Colonic mucosa (tissue), 4 donors: ENCODE results near the gene TULP4. TPM values are rescaled to one million over a fixed set of nuclear protein-coding genes. Genes with fewer than 3 reads are reported as not detected.
"Not testable (repeated sequence)": the region's sequence is repeated elsewhere in the genome, so short reads cannot be mapped to it uniquely, and the experiment has no call there.

Experiments used
- DNase-seq: peaks from one replicate; pipeline ENCODE4 v3.0.0-alpha.2; 2020
- H3K27ac ChIP-seq: fragments of 200-600 bp; one replicate; pipeline ENCODE4 v1.8.0; 2021
- H3K27me3 ChIP-seq: fragments of 200-600 bp; one replicate; pipeline ENCODE4 v1.8.0; 2021
- H3K36me3 ChIP-seq: fragments of 200-600 bp; one replicate; pipeline ENCODE4 v1.8.0; 2021
- H3K4me1 ChIP-seq: fragments of 200-600 bp; one replicate; pipeline ENCODE4 v1.8.0; 2021; ENCODE audit warnings: mild to moderate bottlenecking
- H3K4me3 ChIP-seq: fragments of 200-600 bp; one replicate; pipeline ENCODE4 v1.8.0; 2021
- H3K9ac ChIP-seq, 2 donors: one replicate each; pipeline ENCODE4 v1.7.0; 2013; ENCODE audit warnings: control low read depth in 2 of 2, low read depth in 2 of 2, low read length in 2 of 2
- H3K9me3 ChIP-seq: fragments of 200-600 bp; one replicate; pipeline ENCODE4 v1.8.0; 2021
- intact Hi-C: fragments of 100-400 bp; cut with DNase I; formaldehyde crosslinking; loops from one replicate; pipeline ENCODE4 v1.14.1; 2022
- total RNA-seq, 2 donors: library from RNA; stranded (reverse); fragmentation: NEBNext Ultra II Directional in 1 of 2; extraction: Animal tissue kit (Norgen Biotek cat#: 25700) in 1 of 2; gene quantifications; one replicate each; pipeline ENCODE4 v1.2.1, GENCODE V29; 2021
- TF ChIP-seq, protein P1 (sequence below): fragments of 200-600 bp; IDR thresholded peaks from one replicate; pipeline ENCODE4 v1.8.0; 2022; ENCODE audit warnings: antibody characterized with exemption, mild to moderate bottlenecking
- donor health status: healthy.
- donor health status: DM: no; HTN: no; CAD: no.
- donor health status: DM: no; HTN: no; CAD: no.

TULP4 gene
- total RNA-seq, 2 donors from 2014 or later: 63.1 to 68.0 TPM

DNA sequence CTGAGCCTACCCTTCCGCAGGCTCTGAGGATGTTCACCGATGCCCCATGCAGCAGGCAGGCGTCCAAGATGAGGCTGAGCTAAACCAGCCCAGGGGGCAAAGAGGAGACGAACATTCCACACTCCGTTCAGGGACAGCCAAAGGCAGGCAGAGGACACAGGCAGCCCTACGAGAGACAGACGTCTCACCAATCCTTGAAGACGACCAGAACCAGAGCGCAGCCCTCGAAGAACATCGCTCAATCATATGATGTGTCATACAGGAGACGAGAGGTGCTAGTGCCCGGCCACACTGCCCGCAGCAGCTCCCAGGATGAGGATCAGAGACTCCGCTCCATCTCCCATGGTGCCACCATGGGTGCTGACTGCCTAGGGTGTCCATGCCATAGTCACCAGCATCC is 212.0 kb downstream of the TULP4 start:
- intact Hi-C loops: no loop called here
- H3K9me3 ChIP-seq: no peaks in the 10 kb centered on the region
- no peak overlapping the region for H3K9ac ChIP-seq
- no peak overlapping the region for H3K4me3 ChIP-seq
- peaks cover 4% of the 10 kb centered on the region for H3K27me3 ChIP-seq
- no peaks in the 10 kb centered on the region for H3K4me1 ChIP-seq
- H3K36me3 ChIP-seq: no peaks in the 10 kb centered on the region
- no peak for DNase-seq
- TF ChIP-seq, protein P1, sequence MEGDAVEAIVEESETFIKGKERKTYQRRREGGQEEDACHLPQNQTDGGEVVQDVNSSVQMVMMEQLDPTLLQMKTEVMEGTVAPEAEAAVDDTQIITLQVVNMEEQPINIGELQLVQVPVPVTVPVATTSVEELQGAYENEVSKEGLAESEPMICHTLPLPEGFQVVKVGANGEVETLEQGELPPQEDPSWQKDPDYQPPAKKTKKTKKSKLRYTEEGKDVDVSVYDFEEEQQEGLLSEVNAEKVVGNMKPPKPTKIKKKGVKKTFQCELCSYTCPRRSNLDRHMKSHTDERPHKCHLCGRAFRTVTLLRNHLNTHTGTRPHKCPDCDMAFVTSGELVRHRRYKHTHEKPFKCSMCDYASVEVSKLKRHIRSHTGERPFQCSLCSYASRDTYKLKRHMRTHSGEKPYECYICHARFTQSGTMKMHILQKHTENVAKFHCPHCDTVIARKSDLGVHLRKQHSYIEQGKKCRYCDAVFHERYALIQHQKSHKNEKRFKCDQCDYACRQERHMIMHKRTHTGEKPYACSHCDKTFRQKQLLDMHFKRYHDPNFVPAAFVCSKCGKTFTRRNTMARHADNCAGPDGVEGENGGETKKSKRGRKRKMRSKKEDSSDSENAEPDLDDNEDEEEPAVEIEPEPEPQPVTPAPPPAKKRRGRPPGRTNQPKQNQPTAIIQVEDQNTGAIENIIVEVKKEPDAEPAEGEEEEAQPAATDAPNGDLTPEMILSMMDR: no peak
- H3K27ac ChIP-seq: no peak overlapping the region

DNA sequence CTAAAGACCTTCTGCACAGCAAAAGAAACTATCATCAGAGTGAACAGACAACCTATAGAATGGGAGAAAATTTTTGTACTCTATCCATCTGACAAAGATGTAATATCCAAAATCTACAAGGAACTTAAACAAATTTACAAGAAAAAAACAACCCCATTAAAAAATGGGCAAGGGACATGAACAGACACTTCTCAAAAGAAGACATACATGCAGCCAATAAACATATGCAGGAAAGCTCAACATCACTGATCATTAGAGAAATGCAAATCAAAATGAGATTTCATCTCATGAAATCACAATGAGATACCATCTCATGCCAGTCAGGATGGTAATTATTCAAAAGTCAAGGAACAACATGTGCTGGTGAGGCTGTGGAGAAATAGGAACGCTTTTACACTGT is 215.6 kb downstream of the TULP4 start:
- H3K9ac ChIP-seq, H3K4me3 ChIP-seq, H3K27me3 ChIP-seq, DNase-seq, intact Hi-C loops, H3K9me3 ChIP-seq, H3K27ac ChIP-seq, H3K4me1 ChIP-seq, H3K36me3 ChIP-seq: not testable (repeated sequence)

DNA sequence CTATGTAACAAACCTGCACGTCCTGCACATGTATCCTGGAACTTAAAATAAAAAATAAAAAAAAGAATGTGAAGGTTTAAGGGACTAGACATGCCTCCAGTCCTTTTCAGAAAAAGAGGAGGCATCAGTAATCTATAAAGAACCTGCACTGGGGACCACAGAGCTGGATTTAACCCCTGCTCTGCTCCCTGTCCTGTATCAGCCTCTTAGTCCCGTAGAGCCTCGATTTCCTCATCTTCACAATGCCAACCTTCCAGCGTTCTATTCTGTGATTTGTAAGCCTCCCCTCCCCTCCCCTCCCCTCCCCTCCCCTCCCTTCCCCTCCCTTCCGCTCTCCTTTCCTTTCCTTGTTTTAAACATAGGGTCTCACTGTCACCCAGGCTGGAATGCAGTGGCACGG is 216.6 kb downstream of the TULP4 start:
- intact Hi-C loops: no loop called here
- Histone ChIP-seq H3K27ac (no peak overlapping the region), H3K36me3 (no peaks in the 10 kb centered on the region), H3K9me3 (no peaks in the 10 kb centered on the region), H3K4me1 (no peaks in the 10 kb centered on the region), H3K27me3 (peaks cover 4% of the 10 kb centered on the region), H3K9ac (no peak overlapping the region), H3K4me3 (no peak overlapping the region)
- TF ChIP-seq, protein P1: no peak
- DNase-seq: no peak

DNA sequence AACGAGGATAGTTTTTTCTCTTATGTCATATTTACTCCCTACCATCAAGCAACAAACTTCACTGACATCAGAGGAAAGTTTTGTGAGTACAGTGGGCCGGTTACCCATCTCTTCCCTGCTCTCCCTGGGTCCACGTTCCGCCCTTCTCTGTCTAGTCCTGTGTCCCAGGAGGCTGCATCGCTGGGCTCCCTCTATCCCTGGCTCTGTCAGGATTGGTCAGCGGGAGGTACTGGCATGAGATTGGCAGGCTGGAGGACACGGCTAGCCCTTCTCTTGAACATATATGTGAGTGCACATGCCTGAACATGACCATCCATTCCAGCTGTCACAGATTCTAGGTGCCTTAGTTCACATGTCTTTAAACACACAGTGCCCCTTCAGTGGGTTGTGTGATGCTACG is 217.4 kb downstream of the TULP4 start:
- TF ChIP-seq, protein P1: no peak
- H3K27me3 ChIP-seq: no peaks in the 10 kb centered on the region
- H3K36me3 ChIP-seq: no peaks in the 10 kb centered on the region
- no peak overlapping the region for H3K27ac ChIP-seq
- no peaks in the 10 kb centered on the region for H3K4me1 ChIP-seq
- intact Hi-C loops: no loop called here
- H3K9ac ChIP-seq: no peak overlapping the region
- no peak for DNase-seq
- H3K4me3 ChIP-seq: no peak overlapping the region
- no peaks in the 10 kb centered on the region for H3K9me3 ChIP-seq

GRCh38 chr6:158531566-158531965 is 219.3 kb downstream of the TULP4 start:
- Histone ChIP-seq H3K27me3 (no peaks in the 10 kb centered on the region), H3K9me3 (no peaks in the 10 kb centered on the region), H3K36me3 (no peaks in the 10 kb centered on the region), H3K4me3 (no peak overlapping the region), H3K9ac (no peak overlapping the region), H3K27ac (no peak overlapping the region), H3K4me1 (no peaks in the 10 kb centered on the region)
- no peak for DNase-seq
- TF ChIP-seq, protein P1: no peak
- intact Hi-C loops: no loop called here

GRCh38 chr6:158531970-158532369 is 219.7 kb downstream of the TULP4 start:
- Histone ChIP-seq H3K9me3 (no peaks in the 10 kb centered on the region), H3K27me3 (peaks cover under 1% of the 10 kb centered on the region), H3K9ac (no peak overlapping the region), H3K27ac (no peak overlapping the region), H3K4me1 (no peaks in the 10 kb centered on the region), H3K36me3 (no peaks in the 10 kb centered on the region), H3K4me3 (no peak overlapping the region)
- intact Hi-C loops: no loop called here
- TF ChIP-seq, protein P1: no peak
- no peak for DNase-seq
